ENCODE measurements around the gene SLC25A45. TPM values are rescaled to one million over a fixed set of nuclear protein-coding genes. Genes with fewer than 3 reads are reported as not detected.
A peak's percentile ranks its signal among the peaks of the same experiment; 100 is the strongest.

SLC25A45 gene
- total RNA-seq, 4 donors from 2014 or later, result 4.6 to 11.3 (median 5.9) TPM

- Histone ChIP-seq H3K27me3 (peaks cover 0 to 9% (median 0%) of the 10 kb centered on the region in 4 donors), H3K27ac (replicated peaks in 1 of 4) (no peak overlapping the region), H3K36me3 (no peaks in the 10 kb centered on the region), H3K4me3 (no peak overlapping the region), H3K4me1 (peaks cover 27 to 30% (median 27%) of the 10 kb centered on the region in 4 donors), H3K9me3 (no peaks in the 10 kb centered on the region)
- no peak for DNase-seq (ENCODE audit: extremely low spot score)
- WGBS, result 92% methylated on average over 8 of the region's 8 CpGs
- TF ChIP-seq POLR2AphosphoS5 (IDR thresholded peaks at IDR 0.05) (no peak), EP300 (IDR thresholded peaks at IDR 0.05) (no peak), POLR2A (IDR thresholded peaks at IDR 0.05; ENCODE audit: low read depth) (no peak)
- TF ChIP-seq, protein P1, sequence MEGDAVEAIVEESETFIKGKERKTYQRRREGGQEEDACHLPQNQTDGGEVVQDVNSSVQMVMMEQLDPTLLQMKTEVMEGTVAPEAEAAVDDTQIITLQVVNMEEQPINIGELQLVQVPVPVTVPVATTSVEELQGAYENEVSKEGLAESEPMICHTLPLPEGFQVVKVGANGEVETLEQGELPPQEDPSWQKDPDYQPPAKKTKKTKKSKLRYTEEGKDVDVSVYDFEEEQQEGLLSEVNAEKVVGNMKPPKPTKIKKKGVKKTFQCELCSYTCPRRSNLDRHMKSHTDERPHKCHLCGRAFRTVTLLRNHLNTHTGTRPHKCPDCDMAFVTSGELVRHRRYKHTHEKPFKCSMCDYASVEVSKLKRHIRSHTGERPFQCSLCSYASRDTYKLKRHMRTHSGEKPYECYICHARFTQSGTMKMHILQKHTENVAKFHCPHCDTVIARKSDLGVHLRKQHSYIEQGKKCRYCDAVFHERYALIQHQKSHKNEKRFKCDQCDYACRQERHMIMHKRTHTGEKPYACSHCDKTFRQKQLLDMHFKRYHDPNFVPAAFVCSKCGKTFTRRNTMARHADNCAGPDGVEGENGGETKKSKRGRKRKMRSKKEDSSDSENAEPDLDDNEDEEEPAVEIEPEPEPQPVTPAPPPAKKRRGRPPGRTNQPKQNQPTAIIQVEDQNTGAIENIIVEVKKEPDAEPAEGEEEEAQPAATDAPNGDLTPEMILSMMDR (IDR thresholded peaks at IDR 0.05), result no peak
- intact Hi-C loops (cut with DNase I), result no loop called here
Measured at GRCh38 chr11:65357856-65358356, 24.5 kb downstream of the SLC25A45 start.

DNA sequence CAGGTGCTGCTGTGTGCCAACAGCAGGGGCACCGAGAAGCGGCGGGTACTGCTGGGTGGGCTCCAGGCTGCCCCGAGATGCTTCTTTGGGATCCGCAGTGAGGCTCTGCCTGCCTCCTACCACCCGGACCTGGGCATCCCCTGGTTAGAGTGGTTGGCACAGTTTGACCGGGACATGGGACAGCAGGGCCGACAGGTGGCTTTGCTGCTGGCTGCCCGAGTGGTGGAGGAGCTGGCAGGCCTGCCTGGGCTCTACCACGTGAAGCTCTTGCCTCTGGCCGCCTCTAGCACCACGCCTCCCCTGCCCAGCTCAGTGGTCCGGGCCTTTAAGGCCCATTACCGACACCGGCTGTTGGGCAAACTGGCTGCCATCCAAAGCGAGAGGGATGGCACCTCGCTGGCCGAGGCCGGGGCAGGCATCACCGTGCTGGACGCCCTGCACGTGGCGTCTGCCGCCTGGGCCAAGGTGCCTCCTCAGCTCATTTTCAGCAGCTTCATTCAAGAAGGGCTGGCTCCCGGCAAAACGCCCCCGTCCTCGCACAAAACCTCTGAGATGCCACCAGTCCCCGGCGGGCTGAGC lies 26.0 kb downstream of the SLC25A45 start:
- H3K27ac ChIP-seq (replicated peaks in 1 of 4), result no peak overlapping the region
- peaks cover 27 to 30% (median 27%) of the 10 kb centered on the region in 4 donors for H3K4me1 ChIP-seq
- H3K27me3 ChIP-seq, result peaks cover 0 to 9% (median 0%) of the 10 kb centered on the region in 4 donors
- H3K36me3 ChIP-seq, result peaks cover 12 to 14% (median 13%) of the 10 kb centered on the region in 4 donors
- peak overlapping the region in 1 of 4 donors; percentile 69 for H3K4me3 ChIP-seq
- no peak for DNase-seq (ENCODE audit: extremely low spot score)
- 92% methylated on average over 11 of the region's 30 CpGs for WGBS
- TF ChIP-seq POLR2A (IDR thresholded peaks at IDR 0.05; ENCODE audit: low read depth) (no peak), POLR2AphosphoS5 (IDR thresholded peaks at IDR 0.05) (no peak), EP300 (IDR thresholded peaks at IDR 0.05) (no peak)
- TF ChIP-seq, protein P1 (IDR thresholded peaks at IDR 0.05), result no peak
- intact Hi-C loops (cut with DNase I), result no loop called here
- H3K9me3 ChIP-seq, result no peaks in the 10 kb centered on the region

- Histone ChIP-seq H3K36me3 (peaks cover 16 to 19% (median 18%) of the 10 kb centered on the region in 4 donors), H3K27ac (replicated peaks in 1 of 4) (no peak overlapping the region), H3K4me1 (peaks cover 27 to 30% (median 27%) of the 10 kb centered on the region in 4 donors), H3K9me3 (no peaks in the 10 kb centered on the region), H3K27me3 (peaks cover 0 to 9% (median 0%) of the 10 kb centered on the region in 4 donors), H3K4me3 (peak overlapping the region; percentile 69 to 87 (median 78))
- TF ChIP-seq, protein P1 (IDR thresholded peaks at IDR 0.05), result no peak
- TF ChIP-seq EP300 (IDR thresholded peaks at IDR 0.05) (no peak), POLR2A (IDR thresholded peaks at IDR 0.05; ENCODE audit: low read depth) (no peak), POLR2AphosphoS5 (IDR thresholded peaks at IDR 0.05) (no peak)
- intact Hi-C loops (cut with DNase I), result no loop called here
- 32% methylated on average over 22 of the region's 35 CpGs for WGBS
- no peak for DNase-seq (ENCODE audit: extremely low spot score)
Measured at GRCh38 chr11:65355776-65356393, 26.6 kb downstream of the SLC25A45 start.

GRCh38 chr11:65355013-65355775 lies 27.3 kb downstream of the SLC25A45 start:
- DNase-seq (ENCODE audit: extremely low spot score), result no peak
- H3K27ac ChIP-seq (replicated peaks in 1 of 4), result peak overlapping the region; percentile 51 to 83 (median 74)
- peak overlapping the region; percentile 69 to 87 (median 78) for H3K4me3 ChIP-seq
- peaks cover 0 to 9% (median 0%) of the 10 kb centered on the region in 4 donors for H3K27me3 ChIP-seq
- WGBS, result 5% methylated on average over 25 of the region's 47 CpGs
- H3K4me1 ChIP-seq, result peaks cover 27 to 30% (median 27%) of the 10 kb centered on the region in 4 donors
- TF ChIP-seq EP300 (IDR thresholded peaks at IDR 0.05), result no peak
- no peak for TF ChIP-seq POLR2A (IDR thresholded peaks at IDR 0.05; ENCODE audit: low read depth)
- no peak for TF ChIP-seq POLR2AphosphoS5 (IDR thresholded peaks at IDR 0.05)
- TF ChIP-seq, protein P1 (IDR thresholded peaks at IDR 0.05), result no peak
- intact Hi-C loops (cut with DNase I), result no loop called here
- peaks cover 23 to 26% (median 25%) of the 10 kb centered on the region in 4 donors for H3K36me3 ChIP-seq
- H3K9me3 ChIP-seq, result no peaks in the 10 kb centered on the region
